Hypothalamus (tissue), 51 donors: ENCODE measurements around the gene TMTC2.

ENCODE experiments used
- DNase-seq, 51 donors: peaks; one replicate each; lab custom pipeline; 2025; lab: John Stamatoyannopoulos, UW

TMTC2 gene

DNA sequence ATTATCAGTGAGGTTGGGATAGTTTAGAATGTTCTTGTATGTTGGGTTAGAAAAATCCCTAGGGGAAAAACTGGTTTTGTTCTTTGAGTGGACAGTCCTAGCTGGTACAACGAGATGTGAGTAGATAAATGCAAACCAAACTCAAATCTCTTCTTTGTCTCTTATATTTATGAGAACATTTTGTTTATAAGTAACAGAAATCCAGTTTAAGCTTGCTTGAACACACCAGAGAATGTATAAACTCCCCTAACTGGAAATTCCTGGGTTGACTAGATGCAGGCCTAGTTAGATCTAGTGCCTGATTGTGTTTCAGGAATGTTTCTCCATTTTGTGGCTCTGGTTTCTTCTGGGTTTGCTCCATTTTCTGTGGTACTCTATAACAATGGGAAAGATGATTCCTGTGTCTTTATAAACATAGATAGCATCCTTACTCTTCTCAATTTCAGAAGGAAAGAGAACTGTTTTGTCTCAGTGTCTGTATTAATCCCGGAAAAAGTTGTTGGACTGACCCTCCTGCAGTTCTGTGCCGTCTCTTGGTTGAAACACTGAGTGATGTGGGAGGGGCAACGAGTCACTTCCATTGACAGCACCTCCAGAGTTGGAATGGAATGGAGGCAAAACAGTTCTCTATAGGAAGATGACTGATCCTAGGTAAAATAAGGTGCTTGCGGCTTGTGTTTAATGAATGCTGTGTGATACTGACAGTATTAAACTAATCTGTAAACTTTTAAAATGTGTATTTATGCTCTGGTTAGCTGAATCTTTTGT, 244.8 kb downstream of the TMTC2 start:
- DNase-seq = no peak

DNA sequence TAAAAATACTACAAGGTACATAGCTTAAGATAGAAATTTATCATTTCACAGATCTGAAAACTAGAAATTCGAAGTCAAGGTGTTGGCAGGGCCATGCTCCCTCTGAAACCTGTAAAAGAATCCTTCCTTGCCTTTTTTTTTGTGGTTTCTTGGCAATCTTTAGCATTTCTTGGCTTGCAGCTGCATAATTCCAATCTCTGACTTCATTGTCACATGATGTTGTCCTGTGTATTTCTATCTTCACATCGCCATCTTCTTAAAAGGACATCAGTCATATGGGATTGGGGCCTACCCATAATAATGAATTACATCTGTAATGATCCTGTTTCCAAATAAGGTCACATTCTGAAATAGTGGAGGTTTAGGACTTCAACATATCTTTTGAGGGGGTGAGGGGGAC, 250.4 kb downstream of the TMTC2 start:
- DNase-seq = no peak

GRCh38 chr12:82942521-82942920, 255.8 kb downstream of the TMTC2 start:
- no peak for DNase-seq

DNA sequence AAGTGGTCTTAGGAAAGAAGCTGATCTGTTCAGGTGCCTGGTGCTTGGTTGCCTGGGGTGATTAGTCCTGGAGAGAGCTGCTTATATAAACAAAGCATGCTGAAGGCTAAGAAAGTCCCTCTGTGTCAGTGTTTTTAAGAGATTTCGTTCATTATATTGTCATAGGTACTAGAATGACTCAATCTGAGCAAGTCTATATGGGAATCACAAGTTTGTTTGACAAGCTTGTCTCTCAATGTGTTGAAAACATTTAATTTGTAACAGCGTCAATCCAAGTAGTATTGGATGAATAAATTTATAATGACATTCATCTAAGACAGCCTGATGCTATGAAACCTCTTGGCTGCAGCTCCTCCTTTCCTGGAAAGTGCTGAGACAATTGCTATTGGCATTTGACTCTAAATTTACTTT, 256.3 kb downstream of the TMTC2 start:
- no peak for DNase-seq

DNA sequence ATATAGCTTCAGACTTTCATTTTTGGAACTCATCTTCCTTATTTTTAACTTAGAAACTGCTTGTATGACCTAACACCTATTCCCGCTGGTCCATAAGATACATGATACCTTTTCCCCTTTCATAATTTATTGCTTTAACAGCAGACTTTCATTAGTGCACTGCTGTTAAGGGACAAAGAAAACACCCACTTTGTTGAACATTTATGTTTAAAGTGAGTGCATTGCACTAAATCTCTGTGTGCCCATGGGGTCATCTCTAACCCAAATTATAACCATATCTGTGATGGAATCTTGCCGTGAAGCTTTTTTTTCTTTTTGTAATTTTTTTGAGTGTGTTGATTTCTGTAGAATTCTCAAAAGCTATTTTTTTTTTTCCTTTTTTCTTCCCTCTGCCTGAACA, 261.8 kb downstream of the TMTC2 start:
- DNase-seq = no peak

GRCh38 chr12:82950356-82950755, 263.6 kb downstream of the TMTC2 start:
- DNase-seq = no peak

- no peak for DNase-seq
These were observed 266.2 kb downstream of the TMTC2 start for GRCh38 chr12:82952946-82953345.

DNA sequence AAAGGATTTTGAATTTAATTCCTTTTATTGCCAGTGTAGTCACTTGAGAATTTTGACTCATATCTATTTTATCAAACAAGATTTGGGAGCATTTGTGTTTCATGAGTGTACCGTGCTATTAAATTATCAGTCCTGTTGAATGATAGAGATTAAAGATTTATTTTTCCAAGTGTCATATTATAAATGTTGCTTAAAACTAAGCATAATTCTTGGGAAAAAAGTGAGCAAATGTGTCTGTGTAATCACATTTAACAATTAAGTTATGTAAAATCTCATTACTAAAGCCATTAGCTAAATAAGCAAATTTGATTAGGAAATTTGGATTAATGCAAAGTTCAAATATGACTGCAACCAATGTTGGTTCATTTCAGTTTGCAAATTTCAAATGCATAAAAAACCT, 266.7 kb downstream of the TMTC2 start:
- DNase-seq = no peak

GRCh38 chr12:82954064-82954463, 267.4 kb downstream of the TMTC2 start:
- DNase-seq = no peak

DNA sequence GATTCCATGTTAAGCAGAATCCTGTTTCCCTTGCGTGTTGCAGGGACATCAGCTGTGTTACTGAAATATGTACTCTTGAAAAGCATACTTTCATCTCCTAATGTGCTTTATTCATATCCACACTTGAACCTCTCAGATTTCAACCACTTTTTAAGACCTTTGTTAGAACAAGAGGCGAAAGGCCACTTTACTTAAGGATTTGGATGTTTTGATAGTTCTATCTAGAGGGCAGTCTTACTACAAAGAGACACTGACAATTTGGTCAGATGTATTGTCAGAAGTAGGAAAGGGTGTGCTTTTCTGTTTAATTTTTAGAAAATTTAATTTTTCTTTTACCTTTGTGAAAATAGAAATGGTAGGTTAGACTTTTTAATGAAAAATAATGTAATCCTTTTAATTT, 267.9 kb downstream of the TMTC2 start:
- DNase-seq = no peak

DNA sequence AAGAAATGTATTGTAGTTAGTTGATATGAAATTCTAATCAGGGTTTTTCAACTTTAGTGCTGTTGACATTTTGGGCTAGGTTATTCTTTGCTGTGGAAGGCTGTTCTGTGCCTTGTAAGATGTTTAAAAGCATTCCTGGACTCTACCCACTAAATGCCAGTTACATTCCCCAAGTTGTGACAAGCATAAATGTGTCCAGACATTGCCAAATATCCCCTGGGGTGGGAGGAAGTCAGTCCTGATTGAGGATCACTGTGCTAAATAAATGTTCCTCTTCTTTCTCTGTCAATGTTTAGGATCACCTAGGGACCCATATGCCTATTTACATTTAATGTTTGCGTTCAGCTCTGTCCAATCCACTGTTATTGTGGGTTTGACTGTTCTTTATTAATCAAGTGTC, 268.3 kb downstream of the TMTC2 start:
- no peak for DNase-seq

- DNase-seq = no peak
These were observed 272.3 kb downstream of the TMTC2 start for GRCh38 chr12:82958966-82959365.

DNA sequence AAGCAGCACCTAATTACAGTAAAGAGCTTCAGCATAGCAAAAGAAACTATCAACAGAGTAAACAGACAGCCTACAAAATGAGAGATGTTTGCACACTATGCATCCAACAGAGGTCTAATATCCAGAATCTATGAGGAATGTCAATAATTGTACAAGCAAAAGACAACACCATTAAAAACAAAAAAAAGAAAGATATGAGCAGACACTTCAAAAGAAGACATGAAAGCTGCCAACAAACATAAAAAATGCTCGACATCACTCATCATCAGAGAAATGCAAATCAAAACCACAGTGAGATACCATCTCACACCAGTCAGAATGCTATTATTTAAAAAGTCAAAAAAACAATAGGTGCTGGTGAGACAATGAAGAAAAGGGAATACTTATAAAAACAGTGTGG, 273.1 kb downstream of the TMTC2 start:
- DNase-seq = no peak

DNA sequence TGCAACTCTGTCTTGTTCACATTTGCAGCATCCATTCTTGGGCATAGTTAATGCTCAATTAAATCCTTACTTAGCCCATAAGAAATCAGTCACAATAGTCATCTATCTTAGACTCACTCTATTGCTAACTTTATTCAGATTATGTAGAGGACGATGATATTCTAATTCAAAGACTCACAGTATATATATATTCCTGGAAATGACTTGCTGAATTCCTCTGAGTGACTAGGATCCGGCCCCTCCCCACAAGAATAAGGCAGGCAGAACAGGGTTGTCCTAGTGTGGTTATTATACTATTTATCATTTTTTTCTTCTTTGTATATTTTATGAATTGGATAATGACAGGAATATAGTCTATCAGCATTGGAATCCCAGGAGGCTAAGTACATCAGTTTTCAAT, 275.1 kb downstream of the TMTC2 start:
- DNase-seq = no peak

DNA sequence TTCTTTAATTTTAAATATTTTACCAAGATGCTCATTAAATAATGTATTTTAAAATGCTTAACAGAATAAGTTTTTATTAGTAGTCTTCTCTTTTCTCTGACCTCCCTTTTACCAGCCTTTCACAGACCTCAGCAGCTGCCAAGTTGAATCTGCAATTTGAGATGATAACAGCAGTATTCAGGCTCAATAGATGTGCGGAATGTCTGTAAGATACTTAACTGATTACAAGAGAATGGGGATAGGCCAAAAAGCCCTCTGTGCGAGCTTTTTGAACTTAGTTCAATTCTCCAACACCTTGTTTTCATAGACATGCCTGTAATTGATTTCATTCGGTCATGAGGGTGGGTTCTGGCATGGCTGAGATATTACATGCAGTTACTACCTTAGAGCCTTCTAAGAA, 277.2 kb downstream of the TMTC2 start:
- no peak for DNase-seq

GRCh38 chr12:82964446-82964845, 277.7 kb downstream of the TMTC2 start:
- DNase-seq = no peak

DNA sequence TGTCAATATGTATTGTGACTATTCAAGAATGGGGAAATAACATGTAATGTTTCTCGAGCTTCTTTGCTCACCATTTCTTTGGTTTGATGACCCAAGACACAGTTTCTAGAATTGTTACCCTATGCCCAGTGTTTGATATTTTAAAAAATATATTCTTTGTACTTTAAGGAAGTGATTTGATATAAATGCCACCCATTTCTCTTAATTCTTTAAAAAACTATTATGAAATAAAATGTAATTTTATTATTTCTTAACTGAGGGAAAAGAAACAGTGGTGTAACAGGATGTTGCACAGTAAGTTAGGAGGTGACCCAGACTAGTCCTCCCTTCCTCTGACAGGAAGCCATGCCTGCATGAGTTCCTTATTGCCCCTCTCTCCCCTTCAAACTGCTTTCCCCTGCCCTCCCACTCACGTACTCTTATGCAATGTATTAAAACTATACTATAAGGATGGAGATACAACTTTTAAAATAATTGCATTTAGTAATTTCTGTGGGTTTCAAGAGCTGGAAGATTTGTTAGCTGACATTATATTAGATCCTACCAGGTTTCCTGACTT, 279.4 kb downstream of the TMTC2 start:
- DNase-seq = no peak

GRCh38 chr12:82968631-82969367, 282.1 kb downstream of the TMTC2 start:
- DNase-seq = no peak

DNA sequence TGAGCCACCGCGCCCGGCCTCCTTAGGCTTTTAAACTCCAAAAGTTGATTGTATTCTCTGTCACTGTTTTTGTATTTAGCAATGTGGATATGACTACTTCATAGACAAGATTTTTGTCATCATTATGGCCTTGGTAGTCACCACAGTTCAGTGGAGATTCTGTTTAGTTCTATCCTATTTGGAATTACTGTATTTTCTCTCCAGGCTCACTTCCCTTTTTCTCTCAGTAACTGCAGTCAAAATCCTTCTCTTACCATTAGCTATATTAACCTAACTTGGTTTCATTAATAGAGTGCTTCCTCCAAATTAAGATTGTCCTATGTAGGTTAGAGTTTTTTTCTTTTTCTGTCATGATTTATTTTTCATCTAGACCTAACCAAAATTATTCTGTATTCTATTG, 283.9 kb downstream of the TMTC2 start:
- DNase-seq = no peak

DNA sequence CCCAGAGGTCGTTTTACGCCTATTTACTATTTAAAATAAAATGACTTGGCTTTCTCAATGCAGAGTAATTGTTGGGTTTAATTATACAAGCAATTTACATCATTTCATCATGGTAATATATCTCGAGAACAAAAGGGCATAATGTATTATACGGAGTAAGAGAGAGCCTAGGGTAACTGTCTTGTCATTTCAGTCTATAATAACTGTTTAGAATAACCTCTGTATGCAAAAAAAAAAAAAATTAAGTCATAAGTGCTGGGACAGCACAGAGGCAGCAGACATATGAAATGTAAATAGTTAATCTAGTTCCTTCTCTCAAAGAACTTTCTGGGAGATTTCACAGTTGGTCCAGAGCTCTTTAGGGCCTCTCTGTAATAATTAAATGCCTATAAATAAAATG, 284.9 kb downstream of the TMTC2 start:
- DNase-seq = no peak

DNA sequence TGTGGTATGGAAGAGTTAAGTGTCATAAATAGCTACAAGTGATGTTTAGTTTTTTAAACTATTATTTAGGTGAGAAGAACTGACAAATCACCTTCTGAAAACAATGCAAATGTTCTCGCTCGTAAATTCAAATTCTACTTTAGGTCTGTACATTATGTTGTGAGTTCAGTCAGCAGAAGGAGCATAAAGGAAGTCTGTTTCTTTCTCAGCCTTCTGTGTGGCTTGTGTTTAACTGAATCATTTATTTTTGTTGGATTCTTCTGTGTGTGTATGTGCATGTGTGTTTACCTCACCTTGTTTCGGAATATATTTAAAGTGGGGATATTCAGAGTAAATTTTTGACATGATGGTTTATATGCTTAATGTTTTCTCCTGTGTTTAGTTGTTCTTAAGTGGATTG, 285.9 kb downstream of the TMTC2 start:
- DNase-seq = no peak

- DNase-seq = no peak
These were observed 286.9 kb downstream of the TMTC2 start for GRCh38 chr12:82973592-82973991.
